Activated CD4-positive, alpha-beta T cell treated with anti-CD3 and anti-CD28 coated beads for 48 hours (primary cell): ENCODE results near the gene PRKACA.
A peak's percentile ranks its signal among the peaks of the same experiment; 100 is the strongest.

ENCODE experiments used
- DNase-seq: peaks from one replicate; pipeline ENCODE4 v3.0.0-alpha.2; 2020

PRKACA gene

DNA sequence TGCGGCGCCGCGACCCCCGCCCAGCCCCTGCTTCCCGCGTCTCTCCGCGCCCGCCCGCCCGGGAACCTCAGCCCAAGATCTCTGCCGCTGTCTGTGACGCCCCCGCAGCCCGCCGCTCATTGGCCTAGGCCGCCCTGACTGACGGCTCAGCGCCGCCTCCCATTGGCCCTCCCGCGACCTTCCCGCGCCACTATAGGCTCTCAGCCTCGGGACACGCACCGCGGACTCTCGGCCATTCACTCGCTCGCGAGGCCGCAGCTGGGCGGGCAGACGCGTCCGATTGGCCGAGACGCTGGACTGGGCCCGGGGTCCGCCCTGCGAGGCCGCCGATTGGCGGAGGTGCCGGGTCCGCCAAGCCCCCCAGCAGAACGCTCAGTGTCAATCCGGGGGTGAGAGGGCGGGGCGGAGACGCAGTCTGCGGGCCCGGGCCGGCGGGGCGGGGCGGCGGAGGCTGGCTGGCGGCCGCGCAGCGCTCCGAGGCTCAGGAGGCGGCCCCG lies at the start of gene PRKACA:
Gene PRKACA (minus strand): TSS at position 95 of the 497 bp plus-strand sequence. CDS start 215 bp downstream, outside the sequence.
- peak; percentile 99 for DNase-seq

DNA sequence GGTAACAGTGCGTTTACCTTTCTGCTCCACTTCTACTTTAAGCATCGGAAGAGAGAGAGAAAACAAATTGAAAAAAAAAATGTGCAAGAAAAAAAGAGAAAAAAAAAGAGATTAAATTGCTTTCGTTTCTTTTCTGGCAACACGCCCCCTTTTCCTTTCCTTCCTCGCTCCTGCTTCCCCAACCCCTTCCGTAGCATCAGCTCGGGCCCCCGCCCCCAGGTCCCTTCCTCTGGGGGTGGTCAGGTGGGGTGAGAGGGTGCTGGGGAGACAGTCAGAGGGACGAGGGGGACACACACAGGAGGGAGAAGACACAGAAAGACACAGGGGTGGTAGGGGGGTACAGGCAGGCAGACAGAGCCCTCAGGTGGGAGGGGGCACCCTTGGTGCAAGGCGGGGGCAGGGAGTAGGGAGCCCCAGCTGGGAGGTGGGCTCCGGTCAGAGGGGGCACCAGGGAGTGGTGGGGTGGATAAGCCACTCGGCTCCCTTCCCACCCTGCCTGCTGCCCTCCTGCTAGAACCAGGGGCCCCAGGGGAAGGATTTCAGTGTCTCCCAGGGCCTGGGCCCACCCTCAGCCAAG lies 49.5 kb upstream of the PRKACA start:
- DNase-seq = no peak

DNA sequence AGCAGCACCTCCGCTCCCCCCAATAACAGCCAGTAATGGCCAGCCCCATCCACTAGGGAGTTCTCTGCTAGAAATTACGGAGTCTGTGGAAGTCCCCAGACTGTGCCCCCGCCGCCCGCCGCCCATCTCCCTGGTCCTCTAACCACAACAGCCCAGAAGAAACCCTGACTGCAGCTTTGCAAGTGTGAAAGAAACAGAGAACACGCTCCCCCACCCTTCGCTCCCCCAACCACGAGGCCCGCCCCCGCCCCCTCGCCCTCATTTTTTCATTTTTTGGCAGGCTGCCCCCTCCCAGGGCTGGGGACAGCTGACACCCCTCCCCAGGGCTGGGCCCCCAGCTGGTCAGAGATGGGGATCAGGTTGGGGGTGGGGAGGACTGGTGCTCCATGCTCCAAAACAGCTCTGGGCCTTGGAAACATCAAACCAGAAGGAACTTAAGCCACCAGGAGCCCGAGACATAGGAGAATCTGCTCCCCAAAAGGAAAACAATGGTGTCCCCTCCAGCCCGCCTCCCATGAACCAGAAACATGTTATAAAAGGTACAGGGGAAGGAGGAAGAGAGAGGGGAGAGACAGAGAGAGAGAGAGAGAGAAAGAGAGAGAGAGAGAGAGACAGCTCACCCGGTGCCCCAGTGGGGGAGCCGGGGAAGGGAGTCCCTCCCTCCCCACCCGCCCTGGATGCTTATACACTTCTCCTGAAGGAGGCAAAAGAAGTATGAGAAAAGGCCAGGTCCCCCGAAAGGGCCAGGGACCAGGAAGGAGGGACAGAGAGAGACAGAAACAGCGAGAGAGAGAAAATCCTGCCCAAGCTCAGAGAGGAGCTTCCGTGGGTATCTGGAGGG lies 48.6 kb upstream of the PRKACA start:
- no peak for DNase-seq

DNA sequence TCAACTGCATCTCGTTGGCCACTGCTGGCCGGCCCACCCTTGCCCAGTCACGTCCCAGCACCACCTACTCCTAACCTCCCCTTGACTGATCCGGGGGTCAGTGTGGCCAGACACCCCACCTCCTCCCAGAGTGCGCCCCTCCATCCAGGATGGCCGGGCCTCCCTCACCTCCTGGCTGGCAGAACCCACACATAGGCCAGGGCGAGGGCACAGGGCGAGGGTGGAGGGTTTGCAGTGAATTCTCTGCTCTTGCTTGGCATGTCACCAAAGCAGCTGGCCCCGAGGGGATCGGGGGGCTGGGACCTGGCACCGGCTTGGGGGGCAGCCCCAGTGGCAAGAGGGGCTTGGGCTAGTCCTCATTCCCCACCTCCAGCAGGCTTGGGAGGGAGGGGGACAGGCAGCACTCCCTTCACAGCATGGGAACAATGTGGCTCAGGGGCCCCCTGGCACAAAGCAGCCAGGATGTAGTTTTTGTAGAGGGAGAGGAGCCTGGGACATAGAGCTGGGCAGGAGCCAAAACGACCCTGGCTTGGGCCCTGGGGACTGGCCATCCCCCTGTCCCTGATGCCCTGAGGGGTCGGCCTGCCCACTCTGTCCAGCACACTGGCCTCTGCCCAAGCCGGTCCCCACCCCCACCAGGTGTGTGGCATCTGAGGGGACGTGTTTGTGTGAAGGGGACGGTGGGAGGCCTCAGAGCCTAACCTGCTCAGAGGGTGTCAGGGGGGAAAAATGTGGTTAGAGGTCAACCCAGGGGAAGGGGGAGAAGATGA lies 47.3 kb upstream of the PRKACA start:
- no peak for DNase-seq

DNA sequence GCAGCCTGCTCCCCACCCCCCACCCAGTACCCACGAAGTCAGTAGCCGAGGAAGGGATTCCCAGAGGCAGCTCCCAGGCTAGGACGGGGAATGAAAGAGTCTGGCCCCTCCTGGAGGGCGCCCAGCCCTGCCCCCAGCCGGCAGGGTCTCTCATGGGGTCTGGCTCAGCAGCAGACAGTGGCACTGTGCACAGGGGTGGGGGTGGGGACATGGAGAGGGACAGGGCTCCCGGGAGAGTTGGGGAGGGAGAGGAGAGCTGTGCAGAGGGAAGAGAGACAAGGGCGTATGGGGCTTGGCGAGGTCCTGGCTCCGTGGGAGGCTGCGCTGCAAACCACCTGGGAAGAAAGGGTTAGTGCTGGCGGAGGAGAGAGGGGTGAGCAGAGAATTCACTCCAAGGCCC lies 46.5 kb upstream of the PRKACA start:
- DNase-seq = no peak

DNA sequence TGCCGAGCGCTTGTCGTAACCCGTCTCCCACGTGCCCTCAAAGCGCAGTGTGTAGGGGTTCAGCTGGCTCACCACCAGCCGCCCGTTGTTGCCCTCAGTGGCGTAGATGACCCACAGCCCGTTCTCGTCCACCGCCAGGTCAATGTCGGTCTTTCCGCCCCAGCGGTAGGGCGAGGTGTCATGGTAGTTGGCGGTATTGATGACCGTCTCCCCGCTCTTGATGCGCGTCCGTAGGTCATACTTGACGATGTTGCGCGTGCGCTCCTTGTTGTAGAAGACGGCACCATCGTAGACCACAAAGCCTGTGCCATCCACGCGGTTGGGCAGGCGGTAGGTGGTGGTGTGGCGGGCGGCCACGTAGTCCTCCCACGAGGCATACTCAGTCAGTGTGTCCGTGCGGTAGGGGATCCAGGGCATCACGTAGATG lies 45.3 kb upstream of the PRKACA start:
- DNase-seq = no peak

DNA sequence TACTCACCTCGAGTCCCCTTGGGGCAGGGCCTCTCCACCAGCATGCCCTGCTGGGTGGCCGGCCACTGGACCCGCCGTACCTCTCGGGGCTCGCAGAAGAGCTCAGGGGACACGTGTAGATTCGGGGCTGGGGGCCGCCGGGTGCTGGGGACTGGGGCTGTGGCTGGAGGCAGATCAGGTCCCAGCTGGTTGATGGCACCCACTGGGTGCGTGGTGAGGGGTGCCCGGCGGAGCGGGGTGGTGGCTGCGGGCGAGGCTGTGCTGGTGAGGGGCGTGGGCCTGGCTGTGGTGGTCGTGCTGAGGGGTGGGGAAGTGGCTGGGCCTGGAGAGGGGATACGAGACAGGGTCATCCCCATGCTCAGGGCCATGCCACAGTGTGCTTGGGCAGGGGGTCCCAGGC lies 43.7 kb upstream of the PRKACA start:
- no peak for DNase-seq

DNA sequence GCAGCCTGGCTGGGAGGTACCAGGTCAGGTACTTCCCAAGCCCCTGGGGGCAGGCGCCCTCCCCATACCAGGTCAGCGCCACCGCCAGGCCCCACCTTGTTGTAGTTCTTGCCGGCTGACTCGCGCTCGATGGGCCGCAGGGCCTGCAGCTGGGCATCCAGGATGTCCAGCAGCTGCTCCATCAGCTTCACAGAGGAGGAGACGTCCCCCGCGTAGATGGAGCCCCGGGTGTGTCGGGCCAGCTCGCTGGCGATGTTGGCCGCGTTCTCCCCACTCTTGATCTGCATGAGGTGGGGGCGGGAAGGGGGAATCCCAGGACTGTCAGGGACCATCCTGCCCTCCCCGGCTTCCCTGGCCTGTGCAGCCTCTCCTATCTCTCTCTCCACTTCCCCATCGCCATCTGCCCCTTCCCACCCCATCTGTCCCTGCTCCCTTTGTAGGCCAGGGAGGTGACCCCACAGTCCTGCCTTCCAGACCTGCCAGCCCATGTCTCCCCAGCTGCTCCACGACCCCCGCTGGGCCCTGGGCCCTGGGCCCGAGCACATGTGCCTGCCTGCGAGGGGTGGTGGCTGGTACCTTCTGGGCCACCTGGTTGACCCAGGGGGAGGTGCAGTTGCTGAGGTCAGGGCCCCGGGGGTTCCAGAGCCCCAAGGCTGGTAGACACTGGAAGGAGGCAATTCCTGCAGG lies 42.6 kb upstream of the PRKACA start:
- DNase-seq = no peak

DNA sequence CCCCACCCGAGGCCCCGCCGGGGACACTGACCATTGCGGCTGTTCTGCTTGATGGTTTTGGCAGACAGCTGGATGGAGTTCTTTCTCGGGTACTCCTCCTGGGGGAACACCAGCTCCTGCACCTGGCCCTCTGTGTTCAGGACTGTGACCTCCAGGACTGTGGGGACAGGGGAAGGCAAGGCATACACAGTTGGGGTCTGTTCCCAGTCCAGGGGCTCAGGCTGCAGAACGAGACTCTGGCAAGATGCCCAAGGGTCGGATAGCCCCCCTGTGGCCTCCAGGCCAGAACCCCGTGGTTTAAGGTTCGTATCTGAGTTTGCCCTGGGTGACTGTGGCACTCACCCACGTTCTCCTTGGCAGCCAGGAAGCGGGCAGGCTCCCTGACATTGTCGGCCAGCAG lies 41.5 kb upstream of the PRKACA start:
- DNase-seq = no peak

DNA sequence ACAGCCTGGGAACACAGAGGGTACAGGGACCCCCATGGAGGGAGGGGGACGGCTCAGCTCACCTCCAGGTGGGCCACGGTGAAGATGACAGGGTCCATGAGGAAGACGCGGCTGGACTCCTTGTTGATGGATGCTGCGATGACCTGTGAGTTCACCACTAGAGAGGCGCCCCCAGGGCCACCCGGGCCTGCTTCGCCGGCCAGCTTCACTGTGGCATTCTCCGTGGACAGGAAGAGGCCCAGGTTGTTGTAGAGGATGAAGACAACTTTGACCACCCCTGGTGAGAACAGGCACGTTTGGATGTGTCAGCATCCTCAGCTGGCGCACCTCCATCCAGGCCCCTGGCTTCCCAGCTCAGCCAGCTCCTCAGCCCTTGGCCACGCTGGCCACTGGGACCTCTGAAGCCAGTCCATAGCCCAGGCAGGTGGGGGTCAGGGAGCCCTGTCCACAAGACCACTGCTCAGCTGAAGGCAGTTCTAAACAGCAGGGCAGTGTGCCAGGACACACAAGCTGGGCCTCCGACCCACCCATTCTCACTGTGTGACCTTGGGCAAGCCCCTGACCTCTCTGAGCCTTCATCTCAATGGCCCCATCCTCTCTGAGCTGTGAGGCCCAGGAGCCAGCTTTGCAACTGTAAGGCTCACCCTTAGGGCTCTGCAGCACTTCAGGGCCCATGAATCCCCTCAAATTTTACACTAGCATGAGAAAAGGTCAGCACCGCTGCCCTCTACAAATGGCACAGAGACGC lies 40.9 kb upstream of the PRKACA start:
- no peak for DNase-seq

DNA sequence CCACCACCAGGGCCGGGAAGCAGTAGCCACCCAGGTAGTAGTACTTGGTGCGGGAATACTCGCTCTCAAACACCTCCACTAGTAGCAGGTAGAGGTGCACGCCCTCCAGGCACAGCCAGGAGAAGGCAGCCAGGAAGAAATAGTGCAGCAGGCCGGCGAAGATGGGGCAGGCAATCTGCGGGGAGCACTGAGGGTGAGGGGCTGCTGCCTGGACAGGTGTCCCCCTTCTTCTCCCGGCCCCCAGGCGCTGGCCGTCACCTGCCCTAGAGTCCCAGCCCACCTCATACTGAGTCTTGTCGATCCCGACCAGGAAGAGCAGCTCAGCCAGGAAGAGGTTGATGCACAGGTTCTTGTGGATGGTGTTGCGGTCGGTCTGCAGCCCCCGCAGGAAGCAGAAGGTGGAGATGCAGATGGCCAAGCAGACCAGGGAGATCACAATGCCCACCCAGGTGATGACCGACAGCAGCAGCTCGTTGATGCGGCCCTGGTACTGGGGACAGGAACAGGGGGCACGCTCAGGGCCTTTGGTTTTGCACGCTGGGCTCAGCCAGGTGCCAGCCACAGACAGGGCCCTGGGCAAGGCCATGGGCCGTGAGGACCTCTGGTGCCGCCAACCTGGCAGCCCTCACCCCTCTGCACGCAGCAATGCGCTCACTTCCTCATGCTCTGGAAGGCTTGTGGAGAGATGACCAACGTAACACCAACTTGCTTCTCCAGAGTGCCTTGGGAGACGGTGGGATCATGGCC lies 39.6 kb upstream of the PRKACA start:
- DNase-seq = no peak

DNA sequence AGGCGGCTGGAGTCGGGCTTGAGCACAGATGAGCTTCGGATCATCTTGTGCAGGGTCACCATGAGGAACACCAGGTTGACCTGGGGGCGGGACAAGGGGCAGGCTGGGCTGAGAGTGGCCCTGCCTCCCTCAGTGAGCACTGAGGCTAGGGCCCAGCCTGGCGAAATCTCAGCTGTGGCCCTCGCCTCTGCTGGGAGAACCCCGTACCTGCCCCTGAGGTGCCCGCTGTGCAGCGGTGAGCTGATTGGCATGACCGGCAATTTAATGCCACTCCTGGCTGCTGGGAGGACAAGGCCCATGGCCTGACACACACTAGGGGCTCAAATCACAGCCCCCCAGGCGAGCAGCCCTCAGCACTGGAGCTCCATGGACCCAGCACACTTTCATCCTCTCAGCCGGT lies 38.6 kb upstream of the PRKACA start:
- no peak for DNase-seq

DNA sequence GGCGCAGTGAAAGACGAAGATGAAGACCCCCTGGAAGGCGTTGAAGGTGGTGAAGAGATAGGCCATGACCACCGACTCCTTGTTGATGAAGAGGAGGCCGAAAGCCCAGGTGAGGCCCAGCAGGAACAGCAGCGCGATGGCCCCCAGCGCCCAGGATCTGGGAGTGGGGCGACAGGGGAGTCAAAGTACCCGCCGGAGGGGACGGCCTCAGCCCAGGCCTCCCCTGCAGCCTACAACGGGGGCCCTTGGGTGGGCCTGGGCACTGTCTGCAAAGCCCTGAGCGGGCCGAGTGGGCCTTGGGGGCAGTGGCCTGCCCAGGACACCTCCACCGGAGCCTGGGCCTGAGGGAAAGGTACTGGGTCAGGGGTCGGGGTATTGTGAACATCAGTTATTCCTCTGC lies 37.8 kb upstream of the PRKACA start:
- no peak for DNase-seq

DNA sequence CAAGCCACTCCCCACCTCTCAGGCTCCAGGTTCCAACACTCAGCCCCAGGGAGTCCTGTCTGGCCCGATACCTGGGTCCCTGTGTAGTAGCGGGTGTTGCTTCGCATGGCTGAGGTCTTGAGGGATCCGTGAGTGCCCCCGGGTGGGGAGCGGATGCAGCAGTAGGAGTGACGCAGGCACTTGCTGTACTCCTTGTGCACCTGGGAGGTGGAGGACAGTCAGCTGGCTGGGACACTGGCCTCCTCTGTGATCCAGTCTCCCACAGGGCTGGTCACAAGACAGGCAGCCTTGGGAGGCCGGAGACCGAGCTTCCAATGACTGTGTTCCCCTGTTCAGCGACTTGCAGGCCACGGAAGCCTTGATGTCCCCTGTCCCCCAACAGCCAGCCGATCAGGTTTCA lies 35.2 kb upstream of the PRKACA start:
- no peak for DNase-seq

DNA sequence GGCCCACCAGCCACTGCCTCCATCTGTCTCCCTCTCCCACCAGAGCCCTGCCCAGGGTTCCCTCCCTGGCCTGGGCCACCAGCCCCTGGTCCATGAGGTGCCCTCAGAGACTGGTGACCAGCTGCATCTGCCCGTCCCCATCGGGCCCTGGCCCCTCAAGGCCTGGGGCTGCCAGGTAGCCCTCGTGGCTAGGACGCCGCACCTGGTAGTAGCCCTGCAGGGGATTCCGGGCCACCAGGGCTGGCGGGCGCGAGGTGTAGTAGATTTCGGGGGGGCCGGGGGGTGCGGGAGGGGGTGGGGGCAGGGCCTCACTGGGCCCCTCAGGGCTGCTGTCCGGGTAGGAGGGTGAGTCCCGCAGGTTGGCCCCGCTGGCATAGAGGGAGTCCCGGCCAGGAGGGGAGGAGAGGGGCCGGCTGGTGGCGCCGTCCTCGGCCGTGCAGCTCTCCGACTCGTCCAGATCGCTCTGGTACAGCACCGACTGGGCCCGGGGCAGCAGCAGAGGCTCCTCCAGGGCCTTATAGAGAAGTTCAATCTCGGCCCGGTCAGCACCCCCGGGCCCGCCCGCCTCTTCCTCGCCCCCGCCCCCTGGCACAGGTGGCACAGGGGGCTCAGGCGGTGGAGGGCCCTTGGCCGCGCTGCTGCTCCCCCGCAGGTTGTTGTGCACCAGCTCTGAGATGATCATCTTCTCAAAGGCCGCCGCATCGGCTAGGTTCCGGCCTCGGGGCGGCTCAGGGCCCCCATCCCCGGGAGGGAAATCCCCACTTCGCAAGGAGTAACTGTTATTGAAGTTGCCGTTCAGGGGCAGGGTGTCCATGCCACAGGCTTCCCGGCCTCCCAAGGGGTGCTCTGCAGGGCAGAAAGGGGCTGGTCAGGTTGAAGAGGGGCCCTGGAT lies 33.5 kb upstream of the PRKACA start:
- no peak for DNase-seq

DNA sequence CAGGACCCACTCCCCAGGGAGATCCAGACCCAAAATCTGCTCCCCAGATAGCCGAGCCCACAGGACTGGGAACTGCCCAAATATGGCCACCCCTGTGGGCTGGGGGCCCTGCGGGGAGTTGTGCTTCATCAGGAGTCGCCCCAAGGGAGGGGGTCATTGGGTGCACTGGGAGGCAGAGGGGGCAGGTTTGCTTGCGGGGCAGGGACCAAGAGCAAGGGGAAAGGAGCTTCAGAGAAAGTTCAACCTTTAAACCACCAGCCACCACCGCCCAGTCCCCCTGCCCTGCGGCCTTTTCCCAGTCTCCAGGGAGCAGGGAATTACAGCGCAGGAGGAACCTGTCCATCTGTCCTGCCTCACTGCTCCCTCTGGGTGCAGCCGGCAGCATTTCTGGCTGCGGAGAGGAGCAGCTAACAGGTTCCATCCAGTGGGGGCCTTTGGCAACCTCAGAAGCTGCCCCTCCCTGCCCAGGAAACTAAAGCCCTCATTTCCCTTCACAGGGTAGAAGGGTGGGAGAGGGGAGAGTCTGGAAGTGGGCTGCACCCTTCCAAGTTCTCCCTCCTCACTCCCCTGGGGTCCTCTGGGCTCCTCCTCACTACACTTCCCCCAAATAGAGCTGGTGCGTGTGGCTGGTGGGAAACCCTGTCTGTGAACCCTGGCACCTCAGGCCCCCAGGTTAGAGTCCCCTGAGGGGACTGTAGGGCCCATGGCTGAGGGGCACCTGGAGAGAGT lies 32.6 kb upstream of the PRKACA start:
- no peak for DNase-seq

DNA sequence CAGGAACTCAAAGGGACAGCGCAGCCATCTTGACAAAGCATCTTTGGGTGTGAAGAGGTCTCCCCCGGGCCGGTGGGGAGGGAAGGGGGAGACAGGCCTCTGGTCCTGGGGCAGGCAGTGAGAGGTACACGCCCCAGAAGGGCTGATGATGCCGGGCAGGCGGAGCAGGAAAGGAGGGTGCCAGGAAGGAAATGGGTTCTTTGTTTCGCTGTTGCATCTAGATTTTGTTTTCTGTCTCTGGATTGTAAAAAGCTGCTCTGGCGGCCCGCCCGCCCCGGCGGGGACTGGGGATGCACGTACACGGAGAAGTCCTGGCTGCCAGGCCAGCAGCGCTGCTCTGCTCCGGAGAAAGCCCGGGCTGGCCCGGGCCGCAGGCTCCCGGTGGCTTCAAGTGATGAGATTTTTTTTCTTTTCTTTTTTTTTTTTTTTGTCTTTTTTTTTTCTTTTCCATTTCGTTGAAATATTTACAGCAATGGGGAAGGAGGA lies 32.0 kb upstream of the PRKACA start:
- DNase-seq = peak; percentile 54

DNA sequence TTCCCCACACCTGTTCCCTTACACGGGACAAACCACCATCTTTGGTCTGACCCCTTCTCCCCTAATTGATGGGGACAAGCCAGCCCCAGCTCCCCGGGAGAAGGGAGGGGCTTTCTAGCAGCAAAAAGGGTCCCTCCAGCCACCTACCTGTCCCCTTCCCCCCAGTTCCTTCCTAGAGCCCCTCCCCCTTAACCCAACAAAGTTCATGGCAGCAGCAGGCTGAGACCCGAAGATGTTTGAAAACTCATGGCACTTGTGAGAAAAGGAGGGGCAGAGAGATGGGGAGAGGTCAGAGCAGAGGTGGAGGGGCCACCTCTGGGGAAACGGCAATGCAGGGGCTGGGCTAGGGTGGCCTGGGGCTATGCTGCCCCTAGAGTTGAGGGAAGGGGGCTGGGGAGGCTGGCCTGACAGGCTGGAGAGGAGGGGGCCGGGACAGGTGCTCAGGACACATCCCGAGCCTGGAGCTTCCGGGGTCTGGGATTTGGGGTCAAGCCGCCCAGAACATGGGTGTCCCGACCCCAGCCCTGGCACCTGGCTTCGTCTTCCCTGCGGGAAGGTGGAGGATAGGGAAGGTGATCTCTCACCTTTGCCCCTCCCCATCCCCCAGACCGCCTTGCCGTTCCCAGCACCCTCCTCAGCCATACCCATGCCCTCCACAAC lies 31.3 kb upstream of the PRKACA start:
- DNase-seq = no peak
